GM19452 (cell line): ENCODE data around the gene FAM53B.

Source experiments
- ATAC-seq: cut with Tn5 transposase; IDR thresholded peaks from one replicate; pipeline ENCODE4 v1.9.1; 2021; ENCODE audit not compliant: unreplicated experiment

The FAM53B gene

DNA sequence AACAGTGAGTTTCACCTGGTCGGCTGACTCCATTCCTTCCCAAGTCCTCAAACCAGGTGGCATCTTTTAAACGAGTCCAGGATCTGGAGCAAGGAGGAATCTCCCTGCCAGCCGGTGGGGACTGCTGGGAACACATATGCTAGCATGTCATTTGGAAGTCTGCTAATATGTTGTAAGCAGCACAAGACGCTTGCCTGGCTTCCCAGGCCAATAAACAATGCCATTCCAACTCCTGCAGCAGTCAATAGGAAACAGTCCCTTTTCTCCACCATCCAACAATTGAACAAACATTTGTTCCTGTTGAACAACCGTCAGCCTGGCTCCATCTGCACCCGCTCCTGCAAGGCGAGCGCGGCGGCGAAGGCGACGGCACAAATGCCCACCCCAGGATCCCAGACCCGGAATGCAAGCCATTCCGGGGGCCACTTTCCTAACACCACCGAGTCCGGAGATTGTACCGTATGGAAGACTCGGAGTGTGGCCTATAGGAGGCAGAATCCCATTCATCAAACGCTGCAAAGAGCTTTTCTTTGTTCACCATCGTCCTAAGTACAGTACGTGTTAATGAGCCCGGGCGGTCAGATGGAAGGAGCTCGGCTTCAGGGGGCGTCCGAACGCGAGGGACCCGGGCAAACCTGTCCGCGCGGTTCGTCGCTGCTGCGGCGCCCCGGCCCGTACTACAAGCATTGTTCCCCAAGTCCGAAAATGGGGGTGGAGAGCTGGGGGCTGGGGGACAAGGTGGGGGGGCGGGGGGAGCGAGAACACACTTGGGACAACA is 1.6 kb downstream of the FAM53B start:
- ATAC-seq: no peak

- no peak for ATAC-seq
Measured at GRCh38 chr10:124741922-124742412, 2.2 kb downstream of the FAM53B start.

- peak; percentile 47 for ATAC-seq
Measured at GRCh38 chr10:124741281-124741921, 2.8 kb downstream of the FAM53B start.

DNA sequence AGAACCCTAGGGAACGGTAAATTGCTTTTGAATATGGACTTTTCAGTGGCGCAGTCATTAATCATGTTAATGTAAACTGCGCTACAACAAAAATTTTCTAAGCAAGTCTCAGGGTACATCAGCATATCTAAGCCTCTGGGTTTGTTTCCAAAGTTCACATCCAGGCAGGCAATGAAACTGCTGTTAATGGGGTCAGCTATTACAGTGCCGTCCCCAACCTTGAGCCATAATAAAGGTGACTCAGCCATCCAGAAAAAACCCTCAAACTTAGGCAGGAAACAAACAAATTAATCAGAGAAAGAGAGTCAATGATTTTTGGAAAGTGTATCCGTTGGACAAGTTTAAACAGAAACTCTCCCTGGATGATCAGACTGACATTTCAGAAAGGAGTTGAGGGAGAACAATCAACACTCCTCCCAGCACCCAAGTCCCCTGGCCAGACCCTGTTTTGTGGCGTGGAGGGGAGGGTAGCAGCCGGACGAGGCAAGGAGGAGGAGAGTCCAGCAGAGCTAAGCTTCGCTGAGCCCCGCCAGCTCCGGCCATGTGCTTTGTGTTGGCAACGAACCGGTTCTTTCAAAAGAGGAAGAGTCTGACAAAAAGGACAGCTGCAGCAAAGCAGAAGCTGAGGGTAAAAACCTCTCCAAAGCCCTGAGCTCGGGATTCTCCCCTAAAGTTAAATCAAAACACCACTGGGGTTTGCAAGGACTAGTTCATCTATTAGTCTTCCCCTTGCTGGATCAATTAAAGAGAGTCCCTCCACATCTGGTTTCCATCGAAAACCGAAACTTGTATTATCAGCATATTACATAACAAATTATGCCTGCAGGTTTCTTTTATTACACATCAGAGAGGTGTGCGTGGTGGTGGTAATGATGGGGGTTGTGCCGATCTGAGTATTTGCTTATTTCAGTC is 3.6 kb downstream of the FAM53B start:
- peak; percentile 14 for ATAC-seq

- no peak for ATAC-seq
Measured at GRCh38 chr10:124739986-124740368, 4.2 kb downstream of the FAM53B start.

- no peak for ATAC-seq
Measured at GRCh38 chr10:124739119-124739921, 4.9 kb downstream of the FAM53B start.

DNA sequence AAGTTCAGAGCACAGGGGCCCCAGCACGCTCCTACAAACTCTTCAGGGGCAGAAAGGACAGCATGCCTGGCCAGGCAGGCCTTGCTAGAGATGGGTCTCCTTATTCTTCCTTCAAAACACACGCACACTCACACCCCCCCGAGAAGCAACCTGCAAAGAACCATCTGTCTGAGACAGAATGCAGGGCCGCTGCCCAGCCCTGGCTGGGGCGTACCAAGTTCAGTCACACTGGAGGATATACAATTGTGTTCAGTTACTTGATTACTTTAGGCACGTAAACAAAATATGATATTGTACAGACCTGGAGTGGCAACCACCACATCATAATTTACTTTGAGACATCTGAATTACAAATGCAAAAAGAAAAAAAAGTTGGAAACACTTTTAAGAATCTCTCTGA is 5.7 kb downstream of the FAM53B start:
- no peak for ATAC-seq

- ATAC-seq: no peak
Measured at GRCh38 chr10:124737708-124738107, 6.5 kb downstream of the FAM53B start.

GRCh38 chr10:124737221-124737620 is 7.0 kb downstream of the FAM53B start:
- no peak for ATAC-seq

DNA sequence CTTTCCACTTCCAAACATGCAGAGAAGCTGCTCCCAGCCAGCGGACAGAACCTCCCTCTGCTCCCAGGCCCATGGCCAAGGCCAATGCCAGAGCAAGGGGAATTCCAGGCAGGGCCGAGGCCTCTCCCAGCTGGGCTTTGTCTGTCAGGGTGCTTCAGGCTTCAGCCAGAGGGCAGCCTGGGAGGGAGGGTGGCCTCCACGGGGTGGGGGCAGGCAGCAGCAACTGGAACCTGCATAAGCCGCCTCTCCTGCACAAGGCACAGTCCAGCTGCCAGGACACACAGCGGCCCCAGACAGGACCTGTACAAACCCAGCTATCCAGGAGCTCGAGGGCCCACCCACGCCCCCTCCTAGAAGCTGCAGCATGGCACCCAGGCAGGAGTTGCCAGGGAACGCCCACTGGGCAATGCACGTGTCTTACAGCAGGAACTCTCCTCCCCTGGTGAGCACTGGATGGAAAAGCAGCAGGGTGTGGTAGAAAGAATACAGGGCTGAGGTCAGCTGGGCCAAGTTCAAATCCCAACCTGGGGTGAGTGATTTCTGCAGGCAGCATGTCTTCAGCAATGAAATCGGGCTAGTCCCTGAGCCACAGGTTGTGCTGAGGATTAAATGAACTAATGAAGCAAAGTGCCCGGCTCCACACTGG is 7.6 kb downstream of the FAM53B start:
- no peak for ATAC-seq

GRCh38 chr10:124735491-124736286 is 8.5 kb downstream of the FAM53B start:
- ATAC-seq: no peak

DNA sequence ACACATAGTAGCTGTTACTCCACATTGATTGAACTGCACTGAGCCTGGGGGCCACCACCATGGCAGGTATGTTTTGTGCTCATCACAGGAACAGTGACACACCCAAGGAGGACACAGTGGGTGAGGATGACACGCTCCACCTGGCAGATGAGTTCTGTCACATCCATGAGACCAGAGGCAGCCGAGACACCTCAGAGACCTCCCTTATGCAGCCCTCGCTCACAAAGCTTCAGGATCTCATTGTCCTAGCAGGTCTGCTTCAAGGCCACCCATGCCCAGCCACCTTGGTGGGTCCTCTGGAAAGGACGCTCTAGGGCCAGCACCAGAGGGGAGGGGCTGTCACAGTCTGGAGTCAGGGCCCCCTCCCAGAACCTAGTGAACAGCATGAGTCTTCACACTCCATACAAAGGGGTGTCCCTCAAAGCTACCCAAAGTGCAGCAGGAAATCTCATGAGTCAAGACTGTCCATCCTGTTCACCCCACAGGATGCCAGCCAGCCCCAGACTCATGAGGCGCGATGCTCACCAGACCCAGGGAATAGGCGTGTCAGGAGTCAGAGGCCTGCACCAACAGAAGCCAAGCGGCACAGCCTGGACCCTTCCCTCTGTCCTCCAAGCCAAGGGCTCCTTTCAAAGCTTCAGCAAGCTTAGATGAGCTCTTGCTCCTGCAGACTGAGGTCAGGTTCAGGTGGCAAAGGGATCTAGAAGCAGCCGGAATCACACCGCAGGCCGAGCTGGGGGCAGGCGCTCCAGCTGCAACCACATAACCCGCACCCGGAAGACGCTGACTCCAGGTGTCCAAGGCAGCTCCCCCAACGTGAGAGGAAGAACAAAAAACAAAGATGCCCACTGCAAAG is 9.6 kb downstream of the FAM53B start:
- no peak for ATAC-seq

- no peak for ATAC-seq
Measured at GRCh38 chr10:124733571-124734245, 10.5 kb downstream of the FAM53B start.

DNA sequence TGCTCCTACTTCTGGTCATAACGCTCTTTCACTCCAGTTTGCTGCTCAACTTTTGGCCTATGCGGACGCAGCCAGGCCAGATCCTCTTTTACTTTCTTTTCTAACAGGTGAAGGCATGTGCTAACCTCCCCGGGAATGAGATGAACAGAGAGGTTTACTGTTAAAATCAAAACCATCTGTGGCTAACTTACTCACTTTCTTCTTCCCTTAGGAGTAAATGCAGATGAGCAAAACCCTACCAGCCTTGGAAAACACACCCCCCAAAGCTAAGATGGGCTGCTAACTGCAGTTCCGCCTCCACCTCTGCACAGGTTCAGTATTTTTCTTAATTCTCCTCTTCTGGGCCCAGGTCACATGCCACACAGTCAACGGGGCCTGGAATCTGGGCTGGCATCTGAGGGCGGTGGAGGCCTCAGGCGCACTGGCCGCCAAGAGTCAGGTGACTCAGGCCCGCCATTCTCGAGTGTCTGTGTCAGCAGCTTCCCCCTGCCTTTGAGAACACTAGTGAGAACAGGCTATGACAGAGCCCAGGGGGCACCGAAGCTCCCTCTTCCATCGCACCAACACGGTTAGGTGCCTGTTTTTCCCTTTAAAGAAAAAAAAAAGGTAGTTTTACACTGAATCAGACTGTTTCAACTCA is 11.1 kb downstream of the FAM53B start:
- peak; percentile 53 for ATAC-seq

- ATAC-seq: no peak
Measured at GRCh38 chr10:124731551-124731950, 12.6 kb downstream of the FAM53B start.

DNA sequence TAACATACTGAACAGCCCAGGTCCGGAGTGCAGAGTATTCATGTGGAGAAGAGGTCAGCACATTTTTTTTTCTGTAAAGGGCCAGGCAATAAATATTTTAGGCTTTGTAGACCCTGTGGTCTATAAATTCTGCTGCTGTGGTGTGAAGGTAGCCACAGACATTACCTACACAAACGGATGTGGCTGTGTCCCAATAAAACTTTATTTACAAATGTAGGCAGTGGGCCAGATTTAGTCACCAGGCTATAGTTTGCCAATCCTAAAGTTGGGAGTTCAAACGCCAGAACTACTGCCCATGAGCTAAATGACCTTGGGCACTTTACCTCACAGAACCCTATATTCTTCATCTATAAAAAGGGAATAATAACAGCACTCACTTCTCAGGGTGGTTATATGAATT is 13.4 kb downstream of the FAM53B start:
- ATAC-seq: no peak
